ENCODE data around the gene MED31. TPM values are rescaled to one million over a fixed set of nuclear protein-coding genes. Genes with fewer than 3 reads are reported as not detected.
A peak's percentile ranks its signal among the peaks of the same experiment; 100 is the strongest.

Gene MED31
- 10 to 100 TPM in 2 of 4 donors, 1 to 10 TPM in 2; 5.5 to 18.9 (median 12.5) TPM for total RNA-seq

DNA sequence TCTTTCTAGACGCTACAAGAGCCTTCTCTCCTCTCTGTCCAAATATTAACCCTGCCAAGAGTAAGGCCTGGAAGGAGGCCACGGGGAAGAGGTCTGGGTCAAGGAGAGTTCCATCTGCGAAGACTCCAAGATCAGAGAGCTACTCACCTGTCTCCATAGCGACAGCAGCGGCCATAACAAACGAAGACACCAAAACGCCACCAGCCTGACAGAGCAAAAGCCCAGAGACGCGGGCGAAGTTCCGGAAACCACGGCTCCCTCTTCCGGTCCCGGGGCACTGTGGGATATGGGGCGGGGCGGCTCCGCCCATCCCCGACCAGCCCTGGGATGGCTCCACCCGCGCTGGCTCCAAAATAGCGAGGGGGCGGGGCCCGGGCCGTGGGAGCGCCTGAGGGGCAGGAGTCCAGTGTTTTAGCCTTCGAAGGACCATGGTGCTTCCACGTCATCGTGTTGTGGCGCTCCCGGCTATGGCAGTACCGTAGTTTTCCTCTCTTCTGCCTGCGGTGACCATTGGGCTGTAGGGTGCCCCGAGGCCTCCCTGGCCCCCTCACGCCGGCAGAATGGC lies at the start of gene MED31, which contains the start of gene C17orf100:
MED31 (minus strand) TSS at position 252 of the 565 bp plus-strand sequence; CDS start at position 175, 77 bp downstream.
C17orf100 (plus strand) TSS at position 409 of the 565 bp plus-strand sequence; CDS start at position 561, 152 bp downstream.
- intact Hi-C loops (cut with DNase I), result no loop called here
- peaks cover 0 to 36% (median 0%) of the 10 kb centered on the region in 3 donors for H3K36me3 ChIP-seq
- TF ChIP-seq, protein P1, sequence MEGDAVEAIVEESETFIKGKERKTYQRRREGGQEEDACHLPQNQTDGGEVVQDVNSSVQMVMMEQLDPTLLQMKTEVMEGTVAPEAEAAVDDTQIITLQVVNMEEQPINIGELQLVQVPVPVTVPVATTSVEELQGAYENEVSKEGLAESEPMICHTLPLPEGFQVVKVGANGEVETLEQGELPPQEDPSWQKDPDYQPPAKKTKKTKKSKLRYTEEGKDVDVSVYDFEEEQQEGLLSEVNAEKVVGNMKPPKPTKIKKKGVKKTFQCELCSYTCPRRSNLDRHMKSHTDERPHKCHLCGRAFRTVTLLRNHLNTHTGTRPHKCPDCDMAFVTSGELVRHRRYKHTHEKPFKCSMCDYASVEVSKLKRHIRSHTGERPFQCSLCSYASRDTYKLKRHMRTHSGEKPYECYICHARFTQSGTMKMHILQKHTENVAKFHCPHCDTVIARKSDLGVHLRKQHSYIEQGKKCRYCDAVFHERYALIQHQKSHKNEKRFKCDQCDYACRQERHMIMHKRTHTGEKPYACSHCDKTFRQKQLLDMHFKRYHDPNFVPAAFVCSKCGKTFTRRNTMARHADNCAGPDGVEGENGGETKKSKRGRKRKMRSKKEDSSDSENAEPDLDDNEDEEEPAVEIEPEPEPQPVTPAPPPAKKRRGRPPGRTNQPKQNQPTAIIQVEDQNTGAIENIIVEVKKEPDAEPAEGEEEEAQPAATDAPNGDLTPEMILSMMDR (IDR thresholded peaks at IDR 0.05), result peak in 1 of 6 experiments; percentile 15
- peak in 3 of 4 donors; percentile 52 to 80 (median 66) for TF ChIP-seq POLR2A (IDR thresholded peaks at IDR 0.05)
- H3K27ac ChIP-seq, result peak within 1 kb of the TSS; percentile 85 to 96 (median 90)
- H3K27me3 ChIP-seq, result peaks cover 0 to 21% (median 0%) of the 10 kb centered on the region in 4 donors
- WGBS, 2 donors, result 0% methylated on average over 1 to 6 of the region's 35 CpGs
- H3K4me3 ChIP-seq, result peak within 1 kb of the TSS; percentile 61 to 82 (median 72)
- peak; percentile 62 for DNase-seq
- no peaks in the 10 kb centered on the region for H3K9me3 ChIP-seq
- peaks cover 15 to 90% (median 31%) of the 10 kb centered on the region in 3 donors for H3K4me1 ChIP-seq

DNA sequence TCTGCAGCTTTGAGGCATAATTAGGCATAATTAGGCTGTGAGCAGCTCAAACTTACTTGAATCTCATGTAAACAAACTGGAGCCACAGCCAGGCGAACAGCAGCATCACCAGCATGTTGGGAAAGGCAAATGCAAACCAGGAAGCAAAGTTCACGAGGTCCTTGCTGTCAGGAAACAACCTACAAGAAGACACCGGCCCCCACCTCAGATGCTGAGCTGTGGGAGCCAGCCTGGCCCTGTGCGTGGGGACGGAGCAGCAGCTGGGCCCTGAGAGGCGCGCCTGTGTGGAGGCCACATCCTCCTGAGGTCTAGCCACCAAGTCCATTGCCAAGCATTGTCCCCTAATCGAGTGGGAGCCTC lies 49.5 kb upstream of the MED31 start:
- H3K4me1 ChIP-seq, result no peaks in the 10 kb centered on the region
- 76 to 79% methylated on average over 3 to 7 of the region's 8 CpGs for whole genome bisulfite sequencing, 2 donors
- intact Hi-C loops (cut with DNase I), result no loop called here
- TF ChIP-seq, protein P1 (IDR thresholded peaks at IDR 0.05), result no peak
- TF ChIP-seq POLR2A (IDR thresholded peaks at IDR 0.05), result no peak
- H3K36me3 ChIP-seq, result no peaks in the 10 kb centered on the region
- H3K9me3 ChIP-seq, result no peaks in the 10 kb centered on the region
- no peak overlapping the region for H3K4me3 ChIP-seq
- H3K27me3 ChIP-seq, result peaks cover 0 to 24% (median 0%) of the 10 kb centered on the region in 4 donors
- no peak overlapping the region for H3K27ac ChIP-seq
- DNase-seq, result no peak

DNA sequence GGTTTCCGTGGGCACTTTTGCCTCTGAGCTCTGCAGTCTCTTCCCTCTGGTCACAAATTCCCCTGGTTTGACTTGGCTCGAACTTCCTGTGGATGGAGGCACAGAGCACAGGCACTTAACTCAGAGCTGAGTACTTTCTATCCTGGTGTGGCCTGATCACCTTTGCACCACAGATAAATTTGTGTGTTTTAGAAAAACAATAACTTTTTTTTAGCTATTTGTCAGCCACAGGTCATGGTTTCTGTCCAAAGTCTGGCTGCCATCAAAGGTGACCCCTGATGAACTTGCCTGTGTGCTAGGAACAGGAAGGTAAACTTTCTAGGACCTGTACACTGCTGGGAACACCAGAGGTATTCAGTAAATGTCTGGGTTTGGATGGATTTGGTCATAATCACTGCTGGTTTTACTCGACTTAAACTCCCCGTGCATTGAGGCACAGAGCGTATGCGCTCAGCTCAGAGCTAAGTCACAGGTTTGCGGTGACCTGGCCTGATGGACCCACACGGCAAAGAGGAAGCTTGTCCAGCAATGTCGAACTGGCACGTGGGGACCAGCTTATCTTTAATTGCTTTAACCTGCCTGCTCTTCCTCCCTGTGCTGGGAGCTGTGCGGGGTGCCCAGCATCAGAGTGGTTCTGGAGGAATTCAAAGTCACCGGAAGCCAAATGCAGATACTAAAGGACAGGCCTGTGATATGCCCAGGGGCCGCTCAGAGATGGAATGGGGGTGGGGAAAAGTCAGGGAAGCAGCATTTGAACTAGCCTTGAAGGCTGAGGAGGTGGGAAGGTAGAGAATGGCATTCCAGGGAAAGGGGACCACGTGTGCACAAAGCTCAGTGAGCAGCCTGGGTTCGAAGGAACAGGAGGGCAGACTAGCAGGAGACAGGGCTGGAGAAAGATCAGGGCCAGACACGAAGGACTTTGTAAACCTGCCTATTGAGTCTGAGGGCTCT lies 48.9 kb upstream of the MED31 start:
- TF ChIP-seq, protein P1 (IDR thresholded peaks at IDR 0.05), result no peak
- no peak for TF ChIP-seq POLR2A (IDR thresholded peaks at IDR 0.05)
- H3K4me3 ChIP-seq, result no peak overlapping the region
- H3K27me3 ChIP-seq, result peaks cover 0 to 24% (median 0%) of the 10 kb centered on the region in 4 donors
- 71 to 77% methylated on average over 13 to 15 of the region's 16 CpGs for WGBS, 2 donors
- H3K9me3 ChIP-seq, result no peaks in the 10 kb centered on the region
- H3K36me3 ChIP-seq, result no peaks in the 10 kb centered on the region
- H3K27ac ChIP-seq, result no peak overlapping the region
- H3K4me1 ChIP-seq, result no peaks in the 10 kb centered on the region
- DNase-seq, result no peak
- intact Hi-C loops (cut with DNase I), result no loop called here

DNA sequence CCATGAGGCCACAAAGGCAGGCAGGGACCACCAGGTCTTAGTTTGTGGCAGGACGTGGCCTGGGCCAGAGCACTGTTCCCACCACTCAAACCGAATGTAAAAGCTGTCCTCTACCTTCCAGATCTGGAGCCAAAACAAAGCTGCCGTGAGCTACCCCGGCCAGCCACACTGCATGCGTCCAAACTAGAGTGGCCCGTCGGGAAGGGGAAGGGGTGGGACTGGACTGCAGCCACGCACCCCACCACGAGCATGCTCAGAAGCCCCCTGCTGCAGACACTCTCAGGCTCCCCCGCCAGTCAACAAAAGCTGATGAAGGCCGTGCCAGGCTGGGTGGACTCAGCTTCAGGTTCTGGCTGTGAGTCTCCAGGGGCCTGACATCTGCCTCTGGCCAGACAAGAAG lies 46.6 kb upstream of the MED31 start:
- Histone ChIP-seq H3K4me3 (no peak overlapping the region), H3K27me3 (peaks cover 0 to 6% (median 0%) of the 10 kb centered on the region in 4 donors), H3K27ac (no peak overlapping the region), H3K36me3 (no peaks in the 10 kb centered on the region), H3K9me3 (no peaks in the 10 kb centered on the region), H3K4me1 (no peaks in the 10 kb centered on the region)
- 75% methylated on average over 4 of the region's 11 CpGs; no CpG with 5 or more reads in 1 of the 2 donors for WGBS, 2 donors
- no peak for DNase-seq
- intact Hi-C loops (cut with DNase I), result no loop called here
- TF ChIP-seq POLR2A (IDR thresholded peaks at IDR 0.05), result no peak
- TF ChIP-seq, protein P1 (IDR thresholded peaks at IDR 0.05), result no peak

DNA sequence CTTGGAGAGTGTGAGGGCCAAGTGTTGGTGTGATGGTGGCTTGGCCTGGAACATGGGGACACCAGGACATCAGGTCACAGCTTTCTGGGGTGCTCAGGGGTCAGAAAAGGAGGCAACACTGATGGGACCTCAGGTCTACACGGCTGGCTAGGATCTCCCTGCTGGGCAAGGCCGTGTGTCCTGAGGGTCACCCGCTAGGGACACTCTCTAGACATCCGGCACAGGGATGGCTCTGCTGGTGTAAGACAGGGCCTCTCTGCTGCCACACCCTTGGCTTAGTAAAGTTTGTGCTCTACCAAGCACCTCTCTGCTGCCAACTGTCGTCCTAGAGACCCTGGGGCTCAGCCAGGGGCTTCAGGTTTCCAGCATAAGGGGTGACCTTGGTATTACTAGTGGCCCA lies 45.5 kb upstream of the MED31 start:
- no peaks in the 10 kb centered on the region for H3K27me3 ChIP-seq
- no peaks in the 10 kb centered on the region for H3K4me1 ChIP-seq
- H3K9me3 ChIP-seq, result no peaks in the 10 kb centered on the region
- TF ChIP-seq, protein P1 (IDR thresholded peaks at IDR 0.05), result no peak
- no peak for TF ChIP-seq POLR2A (IDR thresholded peaks at IDR 0.05)
- DNase-seq, result no peak
- 75 to 80% methylated on average over 1 to 2 of the region's 5 CpGs for WGBS, 2 donors
- H3K27ac ChIP-seq, result no peak overlapping the region
- H3K36me3 ChIP-seq, result no peaks in the 10 kb centered on the region
- intact Hi-C loops (cut with DNase I), result no loop called here
- H3K4me3 ChIP-seq, result no peak overlapping the region

Measured in esophagus squamous epithelium (tissue), 5 donors.